GM19452 (cell line): ENCODE measurements around the gene ZBTB38.

Source experiments
- ATAC-seq: cut with Tn5 transposase; IDR thresholded peaks from one replicate; pipeline ENCODE4 v1.9.1; 2021; ENCODE audit not compliant: unreplicated experiment

The ZBTB38 gene

DNA sequence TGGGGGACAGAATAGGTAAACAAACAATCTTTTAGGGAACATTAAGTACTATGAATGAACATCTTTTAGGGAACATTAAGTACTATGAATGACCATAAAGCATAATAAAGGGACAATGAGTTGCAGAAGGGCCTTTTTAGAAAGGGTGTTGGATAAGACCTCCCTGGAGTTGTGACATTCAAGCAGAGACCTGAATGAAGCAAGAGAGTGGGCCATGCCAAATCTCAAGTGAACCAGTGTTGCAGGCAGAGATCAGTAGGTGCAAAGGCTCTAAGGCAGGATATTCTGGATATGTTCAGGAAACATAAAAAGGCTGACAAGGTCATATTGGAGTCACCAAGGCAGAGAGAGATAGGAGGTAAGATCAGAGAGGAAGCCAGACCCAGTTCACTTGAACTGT is 29.4 kb upstream of the ZBTB38 start:
- no peak for ATAC-seq

DNA sequence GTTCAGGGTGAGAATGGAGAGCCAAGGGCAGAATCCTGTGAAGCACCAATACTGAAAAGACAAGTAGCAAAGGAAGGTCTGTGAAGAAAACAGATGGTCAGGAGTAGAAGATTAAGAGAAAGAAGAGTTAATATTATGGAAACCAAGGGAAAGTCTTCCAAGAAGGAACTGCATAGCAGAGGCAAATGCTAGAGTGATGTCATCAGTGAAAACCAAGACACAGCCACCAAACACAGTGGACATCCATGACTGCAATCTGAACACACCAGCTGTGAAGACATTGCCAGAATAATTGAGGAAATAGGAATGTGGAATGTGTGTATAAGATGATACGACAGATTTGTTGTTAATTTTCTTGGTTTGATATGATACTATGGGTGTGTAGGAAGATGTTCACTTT is 26.8 kb upstream of the ZBTB38 start:
- no peak for ATAC-seq

DNA sequence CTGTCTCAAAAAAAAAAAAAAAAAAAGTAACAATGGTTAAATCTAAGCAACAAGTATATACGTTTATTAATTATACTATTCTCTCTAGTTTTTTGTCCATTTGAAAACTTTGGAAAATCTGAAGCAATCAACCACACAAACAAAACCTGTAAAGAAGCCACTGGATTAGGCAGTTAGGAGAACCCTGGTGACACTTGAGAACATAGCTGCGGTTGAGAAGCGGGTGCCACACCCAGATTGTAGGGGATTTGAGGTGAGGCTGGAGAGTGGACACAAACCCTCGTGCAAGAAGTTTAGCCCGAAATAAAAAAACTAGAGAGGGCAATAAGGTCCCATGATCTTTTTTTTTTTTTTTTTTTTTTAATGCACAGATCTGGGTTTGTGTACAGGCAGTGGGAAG is 25.9 kb upstream of the ZBTB38 start:
- ATAC-seq = no peak

DNA sequence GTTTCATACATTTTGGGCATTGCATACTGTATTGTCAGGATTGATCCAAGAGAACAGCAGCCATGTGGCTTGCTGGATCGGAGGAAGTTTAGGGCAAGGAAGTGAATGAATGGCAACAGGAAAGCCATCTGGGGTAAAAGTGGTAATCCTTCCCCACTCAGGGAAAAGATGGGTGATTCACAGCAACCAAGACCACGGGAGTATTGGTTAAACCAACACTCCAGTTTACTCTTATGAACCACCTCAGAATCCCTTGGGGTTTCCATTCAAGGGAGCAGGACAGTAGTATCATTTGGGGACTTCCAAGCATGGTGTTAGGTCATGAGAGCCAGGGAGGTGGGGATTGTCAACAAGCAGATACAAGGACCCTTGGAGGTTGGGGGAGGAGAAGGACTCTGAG is 25.2 kb upstream of the ZBTB38 start:
- ATAC-seq = no peak

DNA sequence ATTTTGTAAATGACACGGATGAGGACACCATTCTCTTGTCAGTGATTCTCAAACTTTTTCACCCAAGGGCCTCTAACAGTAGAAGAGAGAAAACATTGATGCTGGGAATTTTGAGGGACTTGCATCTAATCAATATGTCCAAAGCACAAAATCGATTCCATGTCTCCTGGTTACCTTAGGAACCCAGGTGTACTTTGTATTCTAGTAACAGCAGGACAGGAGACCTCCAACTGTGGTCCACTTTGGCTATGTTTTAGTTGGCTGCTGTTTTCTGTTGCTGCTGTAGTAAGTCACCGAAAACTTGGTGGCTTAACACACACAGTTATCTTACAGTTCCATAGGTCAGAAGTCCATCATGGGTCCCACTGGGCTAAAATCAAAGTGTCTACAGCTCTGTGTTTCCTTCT is 24.4 kb upstream of the ZBTB38 start:
- no peak for ATAC-seq

DNA sequence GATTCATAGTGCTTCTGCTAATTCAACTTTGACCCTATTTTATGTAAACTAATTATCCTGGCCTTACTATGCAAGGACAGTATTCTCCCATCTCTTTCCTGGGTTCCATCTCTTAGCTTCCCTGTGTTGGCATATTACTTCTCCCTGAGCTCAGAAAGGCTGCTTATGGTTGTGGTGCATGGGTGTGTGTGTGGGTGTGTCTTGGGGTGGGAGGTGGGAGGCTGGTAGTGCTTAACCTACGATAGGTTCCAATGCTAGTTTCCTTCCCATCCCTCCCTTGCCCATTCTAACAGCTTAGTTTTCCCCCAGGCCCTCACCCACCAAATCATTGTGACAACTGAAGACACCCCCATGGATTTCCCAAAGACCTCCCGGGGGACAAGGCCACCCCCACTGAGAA is 22.8 kb upstream of the ZBTB38 start:
- no peak for ATAC-seq

DNA sequence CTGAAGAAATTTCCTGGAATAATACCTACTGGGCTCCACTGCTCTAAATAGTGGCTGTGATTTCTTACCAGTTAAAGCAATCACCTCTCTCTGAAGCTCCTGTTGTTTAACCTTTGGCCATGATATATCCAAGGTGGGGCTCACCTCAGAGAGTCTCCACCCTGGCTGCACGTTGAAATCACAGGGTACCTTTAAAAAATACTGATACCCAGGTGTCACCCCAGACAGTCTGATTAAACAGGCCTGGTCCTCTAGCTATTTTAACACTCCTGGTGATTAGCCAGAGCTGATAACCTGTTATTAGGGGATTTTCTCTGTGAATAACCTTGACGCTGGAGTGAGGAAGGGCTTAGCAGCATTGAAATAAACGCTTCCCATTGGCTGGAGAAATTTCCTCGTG is 22.3 kb upstream of the ZBTB38 start:
- no peak for ATAC-seq

DNA sequence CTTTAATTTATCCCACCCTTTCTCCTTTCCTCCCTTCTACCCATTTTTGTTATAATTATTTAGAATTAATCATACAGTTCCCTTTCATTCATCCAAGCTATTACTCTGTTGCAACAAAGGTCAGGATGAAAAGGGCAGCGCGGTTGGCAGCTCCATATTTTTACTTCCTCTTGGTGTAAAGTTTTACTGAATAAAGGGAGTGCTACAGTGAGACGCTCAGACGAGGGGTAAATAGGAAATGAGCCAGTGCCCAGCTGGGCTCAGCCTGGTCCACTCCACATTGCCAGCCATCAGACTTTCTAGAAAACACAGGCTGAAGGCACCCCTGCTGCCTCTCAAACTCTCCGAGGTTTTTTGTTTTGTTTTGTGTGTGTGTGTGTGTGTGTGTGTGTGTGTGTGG is 21.9 kb upstream of the ZBTB38 start:
- ATAC-seq = no peak

DNA sequence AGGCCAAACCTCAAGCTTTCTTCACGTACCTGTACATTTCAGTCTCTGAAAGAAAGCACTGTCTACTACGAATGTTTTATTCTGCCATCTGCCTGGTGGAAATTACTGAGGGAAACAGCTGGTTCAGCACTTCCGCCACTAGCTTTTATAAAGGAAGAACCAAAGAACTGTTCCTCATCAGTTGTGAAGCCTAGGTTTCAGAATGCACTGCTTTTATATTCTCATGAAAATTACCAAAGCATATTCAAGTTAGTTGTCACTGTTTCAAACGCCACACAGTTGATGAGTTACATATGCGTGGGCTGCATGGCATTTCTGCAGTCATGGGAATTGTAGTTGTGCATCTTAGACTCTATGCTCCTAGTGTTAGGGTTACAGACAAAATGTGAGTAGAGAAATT is 21.5 kb upstream of the ZBTB38 start:
- ATAC-seq = no peak

DNA sequence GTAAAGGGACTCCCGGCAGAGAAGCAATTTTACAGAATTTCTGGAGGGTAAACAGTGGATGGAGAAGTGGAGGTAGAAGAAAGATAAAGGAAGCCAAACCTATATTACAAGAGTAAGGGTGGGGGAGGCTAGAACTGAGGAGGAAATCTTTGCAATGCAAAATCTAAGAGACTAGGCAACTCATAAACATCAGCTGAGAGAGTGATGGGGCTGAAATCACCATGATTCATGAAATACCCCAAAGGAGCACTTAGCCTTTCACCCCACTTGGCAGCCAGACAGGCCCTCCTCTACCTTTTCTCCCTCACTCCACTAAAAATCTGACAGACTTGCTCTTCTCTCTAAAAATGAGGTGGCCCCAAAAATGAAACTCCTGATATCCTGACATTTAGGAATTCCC is 19.5 kb upstream of the ZBTB38 start:
- no peak for ATAC-seq

DNA sequence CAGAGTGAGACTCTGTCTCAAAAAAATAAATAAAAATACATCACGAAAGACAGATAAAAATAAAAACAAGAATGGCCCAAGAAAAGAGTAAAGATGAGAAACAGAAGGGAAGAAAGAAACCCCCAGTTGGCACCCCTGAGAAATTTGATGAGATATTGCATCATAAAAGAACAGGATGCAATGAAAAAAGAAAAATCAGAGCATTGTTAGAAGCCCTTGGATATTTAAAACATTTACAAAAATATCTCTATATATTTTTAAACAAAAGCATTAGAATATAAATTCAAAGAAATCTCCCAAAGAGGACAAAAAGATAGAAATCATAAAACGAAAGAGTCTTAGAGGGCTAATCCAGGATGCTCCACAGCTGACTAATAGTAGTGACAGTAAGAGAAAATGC is 18.6 kb upstream of the ZBTB38 start:
- no peak for ATAC-seq

DNA sequence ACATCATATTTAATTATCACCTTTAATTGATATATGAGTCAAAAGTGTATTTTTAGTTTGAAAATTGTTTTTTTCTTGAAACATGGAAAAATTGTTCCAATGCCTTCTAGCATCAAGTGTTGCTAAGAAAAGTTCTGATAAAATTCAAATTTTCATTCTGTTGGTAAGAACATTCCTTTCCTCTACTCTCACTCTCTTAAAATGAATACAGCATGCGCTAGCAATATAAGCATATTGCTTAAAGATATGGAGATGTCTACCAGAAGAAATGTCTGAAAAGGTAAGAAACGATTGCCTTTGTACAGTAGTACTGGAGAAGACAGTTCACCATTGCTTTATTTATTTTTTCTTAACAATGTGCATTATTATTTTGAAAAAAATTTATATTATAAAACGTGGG is 17.6 kb upstream of the ZBTB38 start:
- no peak for ATAC-seq

DNA sequence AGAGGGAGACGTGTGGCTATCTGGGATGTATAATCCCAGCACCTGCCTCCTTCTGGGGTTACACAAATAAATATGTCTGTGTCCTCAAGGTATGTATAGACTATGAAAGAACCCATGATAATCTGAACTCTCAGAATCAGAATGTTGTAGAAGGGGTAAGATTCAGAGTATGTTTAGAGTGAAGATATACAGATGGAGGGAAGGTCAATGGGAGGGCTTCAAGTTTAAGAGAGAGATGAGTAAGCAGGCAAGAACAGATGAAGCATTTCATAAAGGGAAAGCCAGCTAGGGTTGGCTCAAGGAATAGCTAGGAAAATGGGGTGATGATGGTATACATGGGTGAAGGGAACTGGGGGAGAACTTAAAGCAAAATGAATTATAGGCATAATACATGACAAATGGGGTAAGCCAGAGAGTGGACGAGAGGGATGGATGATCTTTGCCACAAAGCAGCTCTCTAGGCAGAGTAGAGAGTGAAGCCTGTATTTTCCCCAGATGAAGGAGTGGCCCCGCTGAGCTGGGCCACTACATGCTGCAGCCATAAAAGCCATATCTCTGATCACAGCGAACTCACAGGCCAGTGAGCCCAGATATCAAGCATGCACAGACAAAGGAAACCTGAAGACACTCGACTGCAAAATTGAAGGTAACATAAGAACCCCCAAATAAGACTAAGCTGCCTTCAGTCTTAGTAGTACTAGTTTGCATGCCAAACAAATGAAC is 15.9 kb upstream of the ZBTB38 start:
- ATAC-seq = no peak

DNA sequence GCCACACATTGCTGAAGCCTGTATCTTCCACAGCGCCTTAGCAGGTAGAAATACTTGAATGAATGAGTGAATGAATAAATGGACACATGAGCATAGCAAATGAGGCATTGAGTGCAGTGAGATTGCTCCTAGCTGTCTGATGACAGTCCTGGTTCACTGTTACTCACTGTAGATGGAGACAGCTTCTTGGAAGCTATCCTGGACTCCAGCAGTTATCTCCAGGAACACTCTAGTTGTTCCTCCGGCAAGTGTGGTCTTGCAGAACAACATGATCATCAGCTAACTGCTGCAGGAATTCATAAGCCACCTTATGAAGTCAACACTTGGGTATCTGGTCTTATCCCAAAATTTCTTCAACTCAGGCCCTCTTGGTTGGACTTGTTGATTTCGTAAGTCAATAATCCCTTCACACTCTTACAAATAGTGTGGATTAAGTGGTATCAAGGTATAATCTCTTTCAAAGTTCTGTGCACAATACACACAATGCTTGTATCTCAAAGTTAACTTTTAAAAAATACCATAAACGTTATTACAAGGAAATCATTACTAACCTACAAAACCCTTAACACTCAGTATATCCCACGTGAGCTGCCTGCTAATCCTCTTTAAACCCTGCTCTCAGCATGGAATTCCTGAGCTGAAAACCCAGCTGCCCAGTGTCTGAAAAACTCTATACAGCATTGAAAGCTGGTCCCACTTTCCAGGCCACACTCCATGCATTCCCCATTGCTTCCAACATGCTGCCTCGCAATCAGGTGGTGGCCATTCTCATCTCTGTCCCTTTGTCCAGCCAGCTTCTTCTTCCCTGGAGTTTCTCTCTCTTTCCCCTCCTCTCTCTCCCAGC is 14.4 kb upstream of the ZBTB38 start:
- no peak for ATAC-seq

DNA sequence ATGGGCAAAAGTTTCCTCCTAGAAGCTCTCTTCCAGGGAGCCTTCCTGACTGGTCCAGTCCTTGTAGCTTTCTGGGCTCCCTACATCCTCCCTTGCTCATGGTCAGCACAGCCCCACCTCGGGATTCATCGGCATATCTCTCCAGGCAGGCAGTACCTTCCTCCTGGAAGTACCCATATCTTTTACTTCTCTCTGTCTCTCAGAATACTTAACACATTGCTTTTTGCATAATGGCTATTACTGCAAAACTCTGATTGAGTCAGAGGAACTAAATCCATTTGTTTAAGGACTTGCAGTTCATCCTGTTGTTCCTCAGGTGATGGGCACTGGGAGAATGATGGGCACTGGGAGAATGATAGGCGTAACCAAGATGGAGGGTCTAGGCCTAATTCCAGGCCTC is 13.8 kb upstream of the ZBTB38 start:
- ATAC-seq = no peak

DNA sequence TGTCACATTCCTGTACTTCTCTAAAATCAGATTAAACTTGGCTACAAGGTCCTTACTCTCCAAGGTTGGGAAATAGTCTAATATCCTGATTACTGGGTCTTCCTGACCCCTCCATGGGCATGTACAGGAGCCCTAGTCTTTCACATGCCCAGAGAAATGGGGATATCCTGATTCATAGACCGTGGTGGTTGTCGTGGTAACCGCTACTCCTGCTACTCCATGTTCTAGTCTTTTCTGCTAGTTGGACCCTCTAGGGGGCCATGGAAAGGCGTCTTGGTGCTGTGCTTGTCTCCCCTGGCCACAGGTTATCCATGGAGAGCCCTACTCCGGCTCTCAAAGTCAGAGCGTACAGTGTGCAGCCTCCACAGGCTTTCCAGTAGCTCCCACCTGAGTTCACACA is 13.1 kb upstream of the ZBTB38 start:
- no peak for ATAC-seq

DNA sequence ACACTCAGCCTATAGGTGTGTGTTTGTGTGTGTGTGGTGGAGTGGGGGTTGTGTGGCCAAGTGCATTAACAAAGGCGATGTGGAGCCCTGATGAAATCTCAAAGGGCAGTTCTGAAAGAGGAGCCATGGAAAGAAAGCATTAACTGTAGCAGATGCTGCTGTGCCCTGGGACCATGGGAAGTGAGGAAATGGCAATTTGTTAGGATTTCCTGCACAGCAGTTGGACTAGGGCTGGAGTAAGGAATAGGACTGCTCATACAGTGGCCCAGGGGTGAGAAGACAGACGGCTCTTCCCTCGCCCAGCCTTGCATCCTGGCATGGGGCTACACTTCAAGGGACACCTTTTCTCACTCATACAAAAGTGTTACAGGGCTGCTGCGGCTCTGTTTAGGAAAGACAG is 12.3 kb upstream of the ZBTB38 start:
- ATAC-seq = no peak

DNA sequence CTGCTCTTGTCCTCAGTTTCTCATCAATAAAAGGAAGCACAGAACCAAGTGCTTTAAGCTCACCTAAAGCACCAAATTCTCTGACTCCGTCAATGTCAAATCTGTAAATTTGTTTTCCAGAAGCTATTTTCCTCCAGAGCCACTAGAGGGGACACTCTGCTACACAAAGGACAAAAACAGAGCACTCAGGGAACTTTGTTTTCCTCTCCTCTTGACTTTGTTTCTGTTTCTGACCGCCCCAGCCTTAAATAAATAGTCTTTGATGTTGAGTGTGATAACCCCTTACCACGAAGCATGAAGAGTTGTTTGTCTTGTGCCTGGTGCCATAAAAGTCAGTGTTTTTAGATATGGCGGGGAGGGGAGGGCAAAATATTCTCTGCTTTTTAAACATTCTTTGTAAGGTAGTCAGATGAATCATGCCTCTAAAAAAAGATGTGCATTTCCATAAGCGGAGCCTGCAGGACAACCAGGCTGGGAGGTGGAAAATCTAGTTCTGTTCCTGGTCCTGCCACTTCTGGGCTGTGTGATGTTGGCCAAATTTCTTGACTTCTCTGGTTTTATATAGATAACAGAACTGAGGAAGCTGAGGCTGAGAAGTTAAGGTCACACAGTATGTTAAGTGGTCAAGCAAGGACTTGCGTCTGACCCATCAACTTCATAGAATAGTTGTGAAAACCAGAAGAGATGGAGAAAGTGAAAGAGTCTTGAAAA is 7.3 kb upstream of the ZBTB38 start:
- ATAC-seq = no peak

DNA sequence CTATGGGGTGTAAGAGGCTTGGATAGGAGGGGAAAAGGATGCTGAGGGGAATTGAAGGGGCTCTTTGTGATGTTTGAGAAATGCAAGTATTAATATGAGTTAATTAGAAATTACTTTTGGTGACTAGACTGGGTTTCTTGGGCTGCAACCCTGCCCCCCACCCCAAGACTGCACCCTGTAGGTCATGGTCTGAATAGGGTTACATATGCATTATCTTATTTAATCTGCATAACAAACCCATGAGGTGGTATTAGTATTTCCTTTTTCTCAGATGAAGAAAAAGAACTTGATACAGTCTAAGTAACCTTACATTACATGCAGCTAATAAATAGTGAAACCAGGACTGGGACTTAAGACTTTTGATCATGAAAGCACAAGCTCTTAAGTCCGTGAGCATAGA is 5.6 kb upstream of the ZBTB38 start:
- no peak for ATAC-seq

DNA sequence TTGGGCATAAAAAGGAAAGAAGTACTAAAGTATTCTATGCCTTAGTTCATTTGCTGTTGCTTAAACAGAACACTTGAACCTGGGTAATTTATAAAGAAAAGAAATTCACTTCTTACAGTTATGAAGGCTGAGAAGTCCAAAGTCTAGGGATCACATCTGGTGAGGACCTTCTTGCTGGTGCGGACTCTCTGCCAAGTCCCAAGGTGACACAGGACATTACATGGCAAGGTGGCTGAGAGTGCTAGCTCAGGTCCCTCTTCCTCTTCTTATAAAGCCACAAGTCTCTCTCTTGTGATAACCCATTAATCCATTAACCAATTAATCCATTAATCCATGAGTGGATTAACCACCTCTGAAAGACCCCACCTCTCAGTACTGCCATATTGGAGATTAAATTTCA is 3.1 kb upstream of the ZBTB38 start:
- ATAC-seq = no peak

DNA sequence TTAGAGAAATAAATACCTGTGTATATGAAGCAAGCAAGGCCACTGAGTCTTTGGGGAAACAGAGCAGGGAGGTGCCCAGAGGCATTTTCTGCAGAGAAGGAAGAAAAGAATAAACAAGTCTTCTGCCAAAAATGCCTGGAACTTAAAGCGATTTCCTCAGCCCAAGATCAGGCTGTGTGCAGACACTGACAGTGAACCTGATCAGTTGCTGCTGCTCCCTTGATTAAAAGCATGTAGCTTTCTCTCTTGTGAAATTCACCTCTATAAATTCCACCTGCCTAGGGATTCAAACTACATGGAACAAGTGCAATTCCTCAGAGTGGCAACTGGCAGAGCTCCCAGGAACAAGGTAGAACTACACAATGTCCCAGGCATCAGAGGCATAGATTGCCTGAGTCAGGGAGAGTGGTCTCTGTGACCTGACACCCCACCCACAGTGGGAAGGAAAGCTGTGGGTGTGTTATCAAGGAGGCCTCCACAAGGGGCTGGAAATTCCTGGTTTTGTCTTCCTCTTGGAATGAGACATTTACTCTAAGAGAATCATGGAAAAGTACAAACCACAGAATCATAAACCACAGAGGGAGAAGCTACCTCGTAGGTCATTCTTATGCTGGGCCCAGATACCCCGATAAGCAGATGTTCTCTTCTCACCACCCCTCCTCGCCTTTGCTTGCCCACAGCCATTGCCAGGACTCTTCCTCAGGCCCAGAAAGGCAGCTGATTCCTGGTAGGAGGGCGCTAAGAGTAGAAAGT is 1.8 kb upstream of the ZBTB38 start:
- no peak for ATAC-seq
